ENCODE data around the gene CAB39.

DNA sequence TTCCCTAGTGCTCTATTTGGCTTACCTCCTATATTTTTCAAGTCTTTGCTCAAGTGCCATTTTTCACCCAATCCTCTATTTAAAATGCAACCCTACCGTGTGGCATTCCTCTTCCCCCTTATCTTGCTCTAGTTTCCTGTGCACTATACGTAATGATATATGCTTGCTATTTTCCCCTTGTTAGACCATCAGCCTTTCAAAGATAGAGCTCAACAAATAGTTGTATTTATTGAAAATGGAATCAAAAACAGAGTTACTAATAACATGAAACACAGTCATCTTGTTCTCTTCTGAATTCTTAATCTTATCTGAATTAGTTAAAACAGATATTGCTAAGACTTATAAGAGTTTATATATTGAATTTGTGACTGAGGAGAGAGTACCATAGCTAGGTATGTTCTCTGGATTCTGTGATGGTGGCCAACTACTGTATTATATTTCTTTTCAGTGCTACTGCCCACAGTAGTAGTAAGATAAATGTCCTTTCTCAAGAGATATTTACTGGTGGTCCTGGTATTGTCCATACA lies 55.3 kb downstream of the CAB39 start:
- TF ChIP-seq POLR2AphosphoS5 (IDR thresholded peaks at IDR 0.05) (no peak), CTCF (IDR thresholded peaks at IDR 0.05 in 8 of 11, conservative IDR thresholded peaks at IDR 0.05 in 3 of 11) (no peak)

Data from spleen (tissue), 7 donors.